Liver (tissue), 9 donors: ENCODE measurements around the gene CEMP1. TPM values are rescaled to one million over a fixed set of nuclear protein-coding genes. Genes with fewer than 3 reads are reported as not detected.

Experiments used
- DNase-seq: peaks from one replicate; pipeline ENCODE4 v3.0.0-alpha.2; 2017; ENCODE audit warnings: low spot score
- H3K27ac ChIP-seq, 2 donors: one replicate each; pipeline ENCODE4 v1.7.0; 2013; ENCODE audit warnings: inconsistent platforms in 2 of 2, low read length in 2 of 2, control low read depth in 1 of 2, low read depth in 1 of 2, mild to moderate bottlenecking in 1 of 2
- H3K27me3 ChIP-seq, 4 donors: one replicate each; pipeline versions ENCODE4 v1.6.1 to v1.7.0; 2013; ENCODE audit warnings: low read length in 3 of 4, inconsistent platforms in 1 of 4, mild to moderate bottlenecking in 1 of 4, moderate library complexity in 1 of 4; ENCODE audit not compliant: control insufficient read depth in 4 of 4, insufficient read depth in 4 of 4
- H3K36me3 ChIP-seq, 4 donors: one replicate each; pipeline versions ENCODE4 v1.6.1 to v1.7.0; 2013; ENCODE audit warnings: low read length in 3 of 4, mild to moderate bottlenecking in 3 of 4, low read depth in 1 of 4, moderate library complexity in 1 of 4; ENCODE audit not compliant: control insufficient read depth in 4 of 4, insufficient read depth in 3 of 4
- H3K4me1 ChIP-seq, 4 donors: one replicate each; pipeline versions ENCODE4 v1.6.1 to v1.7.0; 2013; ENCODE audit warnings: low read length in 3 of 4, mild to moderate bottlenecking in 3 of 4, moderate library complexity in 1 of 4; ENCODE audit not compliant: control insufficient read depth in 4 of 4, insufficient read depth in 4 of 4
- H3K4me3 ChIP-seq, 3 donors: one replicate each; pipeline versions ENCODE4 v1.6.1 to v1.7.0; 2013; ENCODE audit warnings: low read length in 3 of 3, control low read depth in 1 of 3, low read depth in 1 of 3, mild to moderate bottlenecking in 1 of 3
- H3K9ac ChIP-seq, 2 donors: one replicate each; pipeline ENCODE4 v1.7.0; 2013; ENCODE audit warnings: low read length in 2 of 2, mild to moderate bottlenecking in 2 of 2, moderate library complexity in 2 of 2, control low read depth in 1 of 2, low read depth in 1 of 2
- H3K9me3 ChIP-seq, 4 donors: one replicate each; pipeline versions ENCODE4 v1.6.1 to v1.7.0; 2013; ENCODE audit warnings: low read length in 3 of 4; ENCODE audit not compliant: control insufficient read depth in 4 of 4
- ATF3 ChIP-seq: IDR thresholded peaks from 2 replicates; pipeline ENCODE4 v1.6.1; 2016; ENCODE audit warnings: antibody characterized with exemption
- CTCF ChIP-seq: fragments of 150-350 bp; IDR thresholded peaks from 2 replicates; pipeline ENCODE4 v1.5.1; 2017; ENCODE audit warnings: improper control_type of control experiment, low read depth, low read length; ENCODE audit not compliant: missing input control
- EGR1 ChIP-seq, 2 donors: IDR thresholded peaks; 2 replicates each; pipeline ENCODE4 v1.6.1; 2016 to 2018; ENCODE audit warnings: antibody characterized with exemption in 2 of 2, low read depth in 2 of 2
- FOXA1 ChIP-seq: IDR thresholded peaks from 2 replicates; pipeline ENCODE4 v1.6.1; 2016; ENCODE audit warnings: antibody characterized with exemption
- FOXA2 ChIP-seq: IDR thresholded peaks from 2 replicates; pipeline ENCODE4 v1.6.1; 2016; ENCODE audit warnings: antibody characterized with exemption
- GABPA ChIP-seq, 2 donors: IDR thresholded peaks in 1 of 2; conservative IDR thresholded peaks in 1 of 2; 2 replicates each; pipeline ENCODE4 v1.6.1; 2016; ENCODE audit warnings: antibody characterized with exemption in 2 of 2, mild to moderate bottlenecking in 1 of 2, moderate library complexity in 1 of 2
- HNF4A ChIP-seq, 2 donors: conservative IDR thresholded peaks; 2 replicates each; pipeline ENCODE4 v1.6.1; 2016; ENCODE audit warnings: antibody characterized with exemption in 2 of 2, mild to moderate bottlenecking in 2 of 2
- HNF4G ChIP-seq: IDR thresholded peaks from 2 replicates; pipeline ENCODE4 v1.6.1; 2016; ENCODE audit warnings: antibody characterized with exemption
- MAX ChIP-seq: IDR thresholded peaks from 2 replicates; pipeline ENCODE4 v1.6.1; 2016; ENCODE audit warnings: antibody characterized with exemption
- NR2F2 ChIP-seq: IDR thresholded peaks from 2 replicates; pipeline ENCODE4 v1.6.1; 2016; ENCODE audit warnings: antibody characterized with exemption
- RAD21 ChIP-seq, 2 donors: IDR thresholded peaks; 2 replicates each; pipeline ENCODE4 v1.6.1; 2016; ENCODE audit warnings: antibody characterized with exemption in 2 of 2, mild to moderate bottlenecking in 2 of 2
- REST ChIP-seq: IDR thresholded peaks from 2 replicates; pipeline ENCODE4 v1.6.1; 2016; ENCODE audit warnings: antibody characterized with exemption, mild to moderate bottlenecking
- RXRA ChIP-seq, 2 donors: IDR thresholded peaks; 2 replicates each; pipeline ENCODE4 v1.6.1; 2017 to 2018; ENCODE audit warnings: antibody characterized with exemption in 2 of 2, mild to moderate bottlenecking in 1 of 2
- TAF1 ChIP-seq: conservative IDR thresholded peaks from 2 replicates; pipeline ENCODE4 v1.6.1; 2016; ENCODE audit warnings: antibody characterized with exemption, mild to moderate bottlenecking
- YY1 ChIP-seq: IDR thresholded peaks from 2 replicates; pipeline ENCODE4 v1.6.1; 2016; ENCODE audit warnings: antibody characterized with exemption, mild to moderate bottlenecking
- ZBTB33 ChIP-seq: IDR thresholded peaks from 2 replicates; pipeline ENCODE4 v1.6.1; 2016; ENCODE audit warnings: antibody characterized with exemption
- WGBS: extraction: QIAGEN DNeasy Blood & Tissue Kit; methylation state at CpG from one replicate; pipeline ENCODE4 v1.1.7; 2013; 5-methylcytosine and 5-hydroxymethylcytosine counted together
- polyA plus RNA-seq, 2 donors: library from polyadenylated mRNA; stranded (reverse) in 1 of 2; unstranded in 1 of 2; fragments of 200-250 nt in 1 of 2; fragments of >200 nt in 1 of 2; fragmentation: Nextera tagmentation in 1 of 2; extraction: Ambion mirVana in 1 of 2; gene quantifications; one replicate each; pipeline versions ENCODE4 v1.2.1 to v1.2.3, GENCODE V29; 2013 to 2015
- total RNA-seq, 2 donors: library from RNA; depleted of rRNA; stranded (reverse); fragments of >200 nt; gene quantifications; one replicate each; pipeline ENCODE4 v1.2.3, GENCODE V29; 2014
- donor health status: healthy.
- donor health status: healthy.
- donor health status: healthy.
- donor health status: healthy.
- donor health status: healthy.

Gene CEMP1
- total and polyA plus RNA-seq, 4 donors: 0.06 to 1.6 (median 0.20) TPM

GRCh38 chr16:2489581-2489980, 41.6 kb downstream of the CEMP1 start:
- Histone ChIP-seq H3K36me3 (peaks cover 0 to 4% (median under 1%) of the 10 kb centered on the region in 4 donors), H3K9ac (no peak overlapping the region), H3K27ac (no peak overlapping the region), H3K4me1 (peaks cover 11 to 22% (median 16%) of the 10 kb centered on the region in 4 donors), H3K27me3 (no peaks in the 10 kb centered on the region), H3K4me3 (no peak overlapping the region), H3K9me3 (no peaks in the 10 kb centered on the region)
- no peak for TF ChIP-seq HNF4A (conservative IDR thresholded peaks at IDR 0.05)
- TF ChIP-seq FOXA1: no peak
- no peak for TF ChIP-seq ZBTB33
- TF ChIP-seq YY1: no peak
- TF ChIP-seq FOXA2: no peak
- no peak for TF ChIP-seq TAF1
- no peak for TF ChIP-seq REST
- TF ChIP-seq MAX: no peak
- no peak for TF ChIP-seq HNF4G
- no peak for TF ChIP-seq EGR1 (IDR thresholded peaks at IDR 0.05; ENCODE audit: low read depth in 2 of 2)
- no peak for TF ChIP-seq CTCF
- no peak for TF ChIP-seq RAD21 (IDR thresholded peaks at IDR 0.05)
- TF ChIP-seq NR2F2: no peak
- no peak for TF ChIP-seq RXRA (IDR thresholded peaks at IDR 0.05)
- TF ChIP-seq ATF3: no peak
- 96% methylated on average over 16 of the region's 16 CpGs for WGBS
- DNase-seq: no peak

GRCh38 chr16:2487903-2488531, 43.2 kb downstream of the CEMP1 start:
- WGBS: 86% methylated on average over 15 of the region's 15 CpGs
- Histone ChIP-seq H3K36me3 (peaks cover 0 to 4% (median under 1%) of the 10 kb centered on the region in 4 donors), H3K4me3 (no peak overlapping the region), H3K4me1 (peaks cover 21 to 37% (median 26%) of the 10 kb centered on the region in 4 donors), H3K27ac (no peak overlapping the region), H3K9me3 (no peaks in the 10 kb centered on the region), H3K27me3 (no peaks in the 10 kb centered on the region), H3K9ac (no peak overlapping the region)
- DNase-seq: no peak
- TF ChIP-seq NR2F2 (no peak), RXRA (IDR thresholded peaks at IDR 0.05) (no peak), GABPA (IDR thresholded peaks at IDR 0.05 in 1 of 2, conservative IDR thresholded peaks at IDR 0.05 in 1 of 2) (no peak), FOXA1 (no peak), CTCF (no peak), RAD21 (IDR thresholded peaks at IDR 0.05) (no peak)
